Heart left ventricle (tissue), 16 donors: ENCODE results near the gene COL6A2. TPM values are rescaled to one million over a fixed set of nuclear protein-coding genes. Genes with fewer than 3 reads are reported as not detected.

Experiments used
- ATAC-seq, 4 donors: fragments of 200-7000 bp; cut with Tn5 transposase; one replicate each; pipeline ENCODE4 v1.9.1; 2020 to 2022; ENCODE audit warnings: moderate library complexity in 4 of 4, mild to moderate bottlenecking in 3 of 4, moderate number of reproducible peaks in 1 of 4
- DNase-seq, 5 donors: peaks; one replicate each; pipeline ENCODE4 v3.0.0-alpha.2; 2020
- H3K27ac ChIP-seq, 12 donors: fragments of 200-600 bp; sonication (generic) in 4 of 12; one replicate each; pipeline versions ENCODE4 v1.5.0 to v1.8.0; 2016 to 2022; ENCODE audit warnings: mild to moderate bottlenecking in 2 of 12
- H3K27me3 ChIP-seq, 9 donors: fragments of 200-600 bp; sonication (generic) in 2 of 9; one replicate each; pipeline versions ENCODE4 v1.5.1 to v1.8.0; 2016 to 2022; ENCODE audit warnings: mild to moderate bottlenecking in 3 of 9
- H3K36me3 ChIP-seq, 9 donors: fragments of 200-600 bp; sonication (generic) in 2 of 9; one replicate each; pipeline versions ENCODE4 v1.5.0 to v1.8.0; 2018 to 2022; ENCODE audit warnings: mild to moderate bottlenecking in 2 of 9
- H3K4me1 ChIP-seq, 12 donors: fragments of 200-600 bp; sonication (generic) in 4 of 12; one replicate each; pipeline versions ENCODE4 v1.5.0 to v1.8.0; 2016 to 2022; ENCODE audit warnings: mild to moderate bottlenecking in 3 of 12
- H3K4me3 ChIP-seq, 12 donors: fragments of 200-600 bp; sonication (generic) in 4 of 12; one replicate each; pipeline versions ENCODE4 v1.5.0 to v1.8.0; 2017 to 2022; ENCODE audit warnings: mild to moderate bottlenecking in 9 of 12, moderate library complexity in 4 of 12
- H3K9me3 ChIP-seq, 12 donors: fragments of 200-600 bp; sonication (generic) in 4 of 12; one replicate each; pipeline versions ENCODE4 v1.5.0 to v1.8.0; 2016 to 2022; ENCODE audit warnings: mild to moderate bottlenecking in 1 of 12
- POLR2A ChIP-seq, 2 donors: fragments of 450-650 bp; IDR thresholded peaks; one replicate each; pipeline ENCODE4 v1.6.1; 2017; ENCODE audit warnings: antibody characterized with exemption in 2 of 2, mild to moderate bottlenecking in 2 of 2, moderate library complexity in 2 of 2
- WGBS, 4 donors: extraction: QIAGEN DNeasy Blood & Tissue Kit in 2 of 4; methylation state at CpG; one replicate each; pipeline versions ENCODE4 v1.1.5 to v1.1.7; 2013 to 2018; 5-methylcytosine and 5-hydroxymethylcytosine counted together
- intact Hi-C, 10 donors: fragments of 100-400 bp; cut with DNase I; formaldehyde crosslinking; loops; one replicate each; pipeline versions ENCODE4 v1.11.1 to v1.14.2; 2022
- long read RNA-seq, 3 donors: library from polyadenylated mRNA; unstranded; transcript quantifications; one replicate each; pipeline ENCODE4 v2.0.0, GENCODE V29; 2020 to 2021
- polyA plus RNA-seq, 2 donors: library from polyadenylated mRNA; stranded (reverse); fragments of 200-250 nt; gene quantifications; one replicate each; pipeline ENCODE4 v1.2.3, GENCODE V29; 2013
- total RNA-seq, 9 donors: library from RNA; depleted of rRNA in 2 of 9; stranded (reverse); fragments of >200 nt in 2 of 9; fragmentation: NEBNext Ultra II Directional in 3 of 9; extraction: Animal tissue kit (Norgen Biotek cat#: 25700) in 3 of 9; gene quantifications; one replicate each; pipeline versions ENCODE4 v1.1.0 to v1.2.4, GENCODE V29; 2016 to 2023
- TF ChIP-seq, protein P1 (sequence below), 12 donors: fragments of 200-600 bp; sonication (generic) in 4 of 12; IDR thresholded peaks; one replicate each; pipeline versions ENCODE4 v1.5.0 to v1.8.0; 2018 to 2022; ENCODE audit warnings: antibody characterized with exemption in 12 of 12, mild to moderate bottlenecking in 5 of 12
- donor health status: ischemic (EF 13 %, LVEDD 7.1; RV severe dilation, severe dysfunction).
- donor health status: healthy with polysubstance abuse.
- donor health status: DM: no; HTN: yes; CAD: no.
- donor health status: DM: no; HTN: no; CAD: no.
- donor health status: ischemic (EF 25% LVEDD 6.9; RV normal size, moderate dysfunction).
- donor health status: ischemic (EF 25% LVEDD 5.7; RV mildly dilated, moderate dysfunction).
- donor health status: healthy.
- donor health status: DM: yes; HTN: yes; CAD: no.
- donor health status: ischemic (EF 35%, LVEDD 5.7; RV mildly dilated, moderate dysfunction).
- donor health status: nonischemic (EF 11% LVEDD 7.7; RV severe dilation, severe dysfunction).
- donor health status: DM: yes; HTN: yes; CAD: no.
- donor health status: PGD.
- donor health status: ischemic (EF 29% LVEDD 5.4; RV normal size, mild dysfunction).
- donor health status: nonischemic (EF 23%, LVEDD 6.1; RV moderate dilation, normal function).

The COL6A2 gene
- total RNA-seq (100 to 1,000 TPM; 118 to 484 (median 158) TPM), polyA plus RNA-seq (100 to 1,000 TPM; 143 to 221 TPM)
- long read RNA-seq, donor 1, transcript COL6A2-201 (28 exons, 3,461 nt) = major isoform, 112 of 363 reads
- long read RNA-seq, donor 1, partial matches to known transcripts = 166 of 363 reads
- long read RNA-seq, donor 1, other reads (novel, unspliced or antisense) = 80 of 363 reads
- long read RNA-seq, donor 2, partial matches to known transcripts = 65 of 112 reads
- long read RNA-seq, donor 2, other reads (novel, unspliced or antisense) = 46 of 112 reads
- long read RNA-seq, donor 3, transcript COL6A2-201 (28 exons, 3,461 nt) = major isoform, 140 of 421 reads
- long read RNA-seq, donor 3, transcript COL6A2-203 (27 exons, 3,101 nt) = minor isoform, 5 of 421 reads
- long read RNA-seq, donor 3, partial matches to known transcripts = 197 of 421 reads
- long read RNA-seq, donor 3, other reads (novel, unspliced or antisense) = 79 of 421 reads

DNA sequence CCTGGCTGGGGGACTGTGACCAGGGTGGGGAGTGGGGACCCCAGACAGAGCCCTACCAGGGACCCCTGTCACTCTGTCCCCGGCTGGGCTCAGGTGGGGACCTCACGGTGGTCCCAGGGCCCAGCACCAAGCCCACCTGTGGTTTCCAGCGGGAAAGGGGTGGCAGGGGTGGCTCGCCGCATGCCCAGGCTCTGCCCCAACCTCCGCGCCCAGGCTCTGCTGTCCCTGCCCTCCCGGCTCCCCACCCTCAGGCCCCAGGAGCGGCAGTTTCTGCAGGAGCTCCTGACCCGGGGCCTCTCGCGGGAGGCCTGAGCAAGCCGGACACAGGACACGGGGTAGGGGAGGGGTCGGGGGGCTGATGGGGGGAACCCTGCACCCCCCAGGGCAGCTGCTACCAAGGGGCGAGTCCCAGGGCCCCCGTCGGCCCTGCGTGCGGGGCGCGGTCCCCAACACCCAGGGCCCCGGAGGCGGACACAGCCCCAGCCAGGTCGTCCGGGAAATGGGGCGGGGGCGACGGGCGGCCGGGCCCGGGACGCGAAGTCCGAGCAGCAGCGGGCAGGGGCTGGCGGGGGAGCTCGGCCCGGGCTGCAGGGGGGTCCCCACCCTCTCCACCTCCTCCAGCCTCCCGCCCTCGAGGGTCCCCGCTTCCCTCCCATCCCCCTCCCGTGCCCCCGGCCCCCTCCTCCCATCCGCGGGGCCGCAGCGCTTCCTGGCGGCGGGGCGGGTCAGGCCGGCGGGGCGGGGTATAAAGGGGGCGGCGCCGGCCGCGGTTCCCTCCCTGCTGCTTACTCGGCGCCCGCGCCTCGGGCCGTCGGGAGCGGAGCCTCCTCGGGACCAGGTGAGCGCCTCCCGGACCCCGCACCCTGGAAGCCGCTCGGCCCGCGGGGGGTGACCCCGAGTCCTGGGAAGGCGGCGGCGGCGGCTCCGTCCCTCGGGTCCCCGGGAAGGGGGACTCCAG is at the start of gene COL6A2:
COL6A2 (plus strand) TSS at position 777 of the 958 bp plus-strand sequence.
- peak within 1 kb of the TSS; percentile 68 to 97 (median 87) for H3K4me3 ChIP-seq
- TF ChIP-seq POLR2A (IDR thresholded peaks at IDR 0.05) = peak in 1 of 2 donors; percentile 80
- TF ChIP-seq, protein P1, sequence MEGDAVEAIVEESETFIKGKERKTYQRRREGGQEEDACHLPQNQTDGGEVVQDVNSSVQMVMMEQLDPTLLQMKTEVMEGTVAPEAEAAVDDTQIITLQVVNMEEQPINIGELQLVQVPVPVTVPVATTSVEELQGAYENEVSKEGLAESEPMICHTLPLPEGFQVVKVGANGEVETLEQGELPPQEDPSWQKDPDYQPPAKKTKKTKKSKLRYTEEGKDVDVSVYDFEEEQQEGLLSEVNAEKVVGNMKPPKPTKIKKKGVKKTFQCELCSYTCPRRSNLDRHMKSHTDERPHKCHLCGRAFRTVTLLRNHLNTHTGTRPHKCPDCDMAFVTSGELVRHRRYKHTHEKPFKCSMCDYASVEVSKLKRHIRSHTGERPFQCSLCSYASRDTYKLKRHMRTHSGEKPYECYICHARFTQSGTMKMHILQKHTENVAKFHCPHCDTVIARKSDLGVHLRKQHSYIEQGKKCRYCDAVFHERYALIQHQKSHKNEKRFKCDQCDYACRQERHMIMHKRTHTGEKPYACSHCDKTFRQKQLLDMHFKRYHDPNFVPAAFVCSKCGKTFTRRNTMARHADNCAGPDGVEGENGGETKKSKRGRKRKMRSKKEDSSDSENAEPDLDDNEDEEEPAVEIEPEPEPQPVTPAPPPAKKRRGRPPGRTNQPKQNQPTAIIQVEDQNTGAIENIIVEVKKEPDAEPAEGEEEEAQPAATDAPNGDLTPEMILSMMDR (IDR thresholded peaks at IDR 0.05) = peak in 10 of 12 donors; percentile 16 to 66 (median 48)
- H3K9me3 ChIP-seq = peaks cover 0 to 10% (median 6%) of the 10 kb centered on the region in 12 donors
- 0 to 7% (median 7%) methylated on average over 9 to 83 of the region's 83 CpGs for WGBS, 4 donors
- H3K4me1 ChIP-seq = peaks cover 0 to 34% (median 10%) of the 10 kb centered on the region in 12 donors
- DNase-seq (peak; percentile 67 to 86 (median 76)), ATAC-seq (peak; percentile 68 to 89 (median 82))
- intact Hi-C loops = loop anchor here (2.0 to 10.0 kb wide), 5 partner anchors 73 to 125 kb away; no protein-coding TSS in a partner anchor
- peaks cover 0 to 20% (median 0%) of the 10 kb centered on the region in 9 donors for H3K27me3 ChIP-seq
- peak within 1 kb of the TSS; percentile 73 to 99 (median 94) for H3K27ac ChIP-seq
- no peaks in the 10 kb centered on the region for H3K36me3 ChIP-seq

DNA sequence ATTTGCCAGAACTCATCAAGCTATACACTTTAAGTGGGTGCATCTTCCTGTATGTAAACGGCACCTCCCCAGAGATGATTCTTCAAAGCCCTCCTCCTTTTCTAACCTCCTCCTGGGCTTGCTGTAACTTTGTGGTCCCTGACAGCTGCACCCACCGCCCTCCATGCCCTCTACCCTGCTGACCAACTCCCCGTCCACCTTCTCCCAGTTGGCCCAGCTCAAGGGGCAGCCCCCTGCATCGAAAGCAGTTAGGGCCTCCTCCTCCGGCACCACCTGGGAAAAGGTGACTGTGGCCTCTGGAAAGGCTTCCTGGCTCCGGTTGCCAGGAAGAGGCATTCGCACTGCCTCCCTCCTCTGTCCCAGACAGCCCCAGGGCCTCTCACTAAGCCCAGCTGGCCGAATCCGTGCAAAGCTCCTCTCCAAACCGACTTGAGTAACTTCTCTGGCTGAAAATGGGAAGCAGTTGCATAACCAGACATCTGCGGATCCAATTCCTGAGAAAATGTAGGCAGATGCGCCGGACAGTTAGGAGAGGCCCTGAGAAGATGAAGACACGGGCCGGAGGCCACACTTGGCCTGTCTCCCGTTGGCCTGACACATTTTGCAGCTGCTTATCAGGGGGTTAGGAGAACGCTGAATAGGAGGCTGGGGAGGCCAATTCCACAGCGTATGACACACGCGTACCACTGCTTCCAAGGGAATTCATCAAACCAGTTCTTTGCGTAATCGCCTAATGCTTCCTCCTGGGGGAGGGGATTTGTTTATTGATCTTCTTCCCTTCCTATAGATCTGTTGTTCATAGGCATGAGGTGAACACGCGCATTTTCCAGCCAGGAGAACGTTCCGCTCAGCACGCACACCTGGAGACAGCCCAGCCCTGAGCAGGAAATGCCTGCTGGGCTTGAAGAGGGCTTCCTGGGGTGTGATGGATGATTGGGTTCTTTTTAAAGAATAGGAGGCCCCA is 48.7 kb upstream of the COL6A2 start:
- WGBS, 4 donors = 49 to 62% (median 52%) methylated on average over 22 to 27 of the region's 27 CpGs
- H3K9me3 ChIP-seq = no peaks in the 10 kb centered on the region
- TF ChIP-seq, protein P1 (IDR thresholded peaks at IDR 0.05) = no peak
- TF ChIP-seq POLR2A (IDR thresholded peaks at IDR 0.05) = no peak
- DNase-seq (peak; percentile 87 to 91 (median 89)), ATAC-seq (peak; percentile 85 to 95 (median 94))
- peaks cover 0 to 19% (median 7%) of the 10 kb centered on the region in 12 donors for H3K4me1 ChIP-seq
- H3K36me3 ChIP-seq = no peaks in the 10 kb centered on the region
- H3K4me3 ChIP-seq = no peak overlapping the region
- peak overlapping the region; percentile 65 to 90 (median 80) for H3K27ac ChIP-seq
- intact Hi-C loops = loop anchor here in 1 of 10 donors (5.0 kb wide), 1 partner anchor 77 kb away; no protein-coding TSS in a partner anchor
- no peaks in the 10 kb centered on the region for H3K27me3 ChIP-seq

- Histone ChIP-seq H3K36me3 (no peaks in the 10 kb centered on the region), H3K9me3 (no peaks in the 10 kb centered on the region), H3K27ac (peak overlapping the region; percentile 54 to 90 (median 80)), H3K27me3 (no peaks in the 10 kb centered on the region), H3K4me3 (no peak overlapping the region), H3K4me1 (peaks cover 0 to 22% (median 10%) of the 10 kb centered on the region in 12 donors)
- 88 to 94% (median 91%) methylated on average over 17 to 33 of the region's 33 CpGs for WGBS, 4 donors
- intact Hi-C loops = loop anchor here in 1 of 10 donors (5.0 kb wide), 1 partner anchor 78 kb away; no protein-coding TSS in a partner anchor
- DNase-seq (peak in 1 of 5 donors; percentile 70), ATAC-seq (peak in 1 of 4 donors; percentile 21)
- no peak for TF ChIP-seq POLR2A (IDR thresholded peaks at IDR 0.05)
- TF ChIP-seq, protein P1 (IDR thresholded peaks at IDR 0.05) = no peak
Observed at GRCh38 chr21:46049890-46050667, 47.8 kb upstream of the COL6A2 start.
